Measurements from ENCODE around the gene DHX58. TPM values are rescaled to one million over a fixed set of nuclear protein-coding genes. Genes with fewer than 3 reads are reported as not detected.

DHX58 gene
- total and polyA plus RNA-seq, 2 donors (not counting 3 experiments of a cell fraction or from before 2014, with no cell fraction given) = 3.1 to 9.0 TPM

DNA sequence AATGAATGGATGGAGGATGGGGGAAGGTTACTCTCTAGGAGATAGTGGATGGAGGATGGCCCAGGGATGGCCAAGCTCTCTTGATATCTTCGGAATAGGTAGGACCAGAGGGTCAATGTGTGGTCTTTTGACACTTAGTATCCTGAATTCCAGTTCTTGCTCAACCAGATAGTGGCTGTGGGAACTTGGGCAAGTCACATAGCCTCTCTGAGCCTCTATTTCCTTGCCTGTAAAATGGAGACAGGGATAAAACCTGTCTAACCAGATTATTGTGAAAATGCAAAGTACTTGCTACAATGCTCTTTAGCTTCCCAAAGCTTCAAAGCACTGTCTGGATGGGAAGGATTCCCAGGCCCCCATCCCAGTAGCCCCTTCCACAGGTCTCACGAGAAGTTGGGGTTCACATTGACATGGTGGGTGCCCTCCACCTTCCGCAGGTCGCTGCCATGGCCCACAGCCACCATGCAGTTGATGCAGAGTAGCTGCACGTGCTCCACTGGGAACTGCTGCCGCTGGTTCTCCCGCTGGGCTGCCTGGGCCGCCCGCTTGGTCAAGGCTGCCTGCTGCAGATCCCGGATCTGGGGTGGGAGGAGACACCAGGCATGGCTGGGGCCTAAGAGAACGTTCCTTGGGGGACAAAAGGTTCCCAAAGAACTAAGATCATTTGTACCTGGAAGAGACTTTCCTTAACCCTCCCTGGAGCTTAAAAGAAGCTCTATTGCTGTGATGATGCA is 9.1 kb downstream of the DHX58 start:
- dilution Hi-C loops (cut with MboI; ENCODE audit: extremely low pct_ligation_motif_present, low sequenced_read_pairs) = loop anchor here (25.0 kb wide), 1 partner anchor 141 kb away; the partner anchor contains the start of gene CNP
- no peak overlapping the region for H2AFZ ChIP-seq (ENCODE audit: low read depth, low read length)
- FAIRE-seq = no peak
- H3K27me3 ChIP-seq (ENCODE audit: control insufficient read depth in 2 of 2, insufficient read depth in 2 of 2, low read length in 2 of 2) = no peaks in the 10 kb centered on the region
- no TSS peak for BruUV-seq (replicated peaks)
- no peaks in the 10 kb centered on the region for H3K36me3 ChIP-seq (ENCODE audit: control insufficient read depth in 2 of 2, extremely low read depth in 1 of 2, insufficient read depth in 2 of 2, low read length in 2 of 2)
- peaks cover 2% of the 10 kb centered on the region for H3K4me1 ChIP-seq (ENCODE audit: control insufficient read depth, extremely low read depth, insufficient read depth, low read length)
- intact Hi-C loops (cut with micrococcal nuclease) = no loop called here
- no peaks in the 10 kb centered on the region for H3K9me1 ChIP-seq (replicated peaks; ENCODE audit: control insufficient read depth, extremely low read depth, insufficient read depth, low read length)
- POLR2A ChIA-PET = interaction anchor here (0.6 to 1.0 kb wide), 2 partner anchors 9 to 145 kb away, joined by 3 to 4 read pairs; partner anchors contain the start of gene DHX58
- TF ChIP-seq GATA2 (IDR thresholded peaks at IDR 0.05; ENCODE audit: insufficient read depth, insufficient read length, low read depth, low read length) (no peak), EZH2 (IDR thresholded peaks at IDR 0.05; ENCODE audit: borderline replicate concordance, low read depth, low read length, severe bottlenecking) (no peak), POLR2A (IDR thresholded peaks at IDR 0.05; ENCODE audit: low read depth, low read length) (no peak), JUN (IDR thresholded peaks at IDR 0.05; ENCODE audit: borderline replicate concordance, insufficient read depth, insufficient read length, low read depth) (no peak), MAX (IDR thresholded peaks at IDR 0.05; ENCODE audit: insufficient read depth, insufficient read length) (no peak), POLR2AphosphoS5 (IDR thresholded peaks at IDR 0.05; ENCODE audit: insufficient read depth, low read depth, low read length) (no peak), MYC (IDR thresholded peaks at IDR 0.05; ENCODE audit: low read depth, low read length) (no peak), FOS (IDR thresholded peaks at IDR 0.05; ENCODE audit: borderline replicate concordance, insufficient read depth, low read length) (no peak)
- TF ChIP-seq, protein P1, sequence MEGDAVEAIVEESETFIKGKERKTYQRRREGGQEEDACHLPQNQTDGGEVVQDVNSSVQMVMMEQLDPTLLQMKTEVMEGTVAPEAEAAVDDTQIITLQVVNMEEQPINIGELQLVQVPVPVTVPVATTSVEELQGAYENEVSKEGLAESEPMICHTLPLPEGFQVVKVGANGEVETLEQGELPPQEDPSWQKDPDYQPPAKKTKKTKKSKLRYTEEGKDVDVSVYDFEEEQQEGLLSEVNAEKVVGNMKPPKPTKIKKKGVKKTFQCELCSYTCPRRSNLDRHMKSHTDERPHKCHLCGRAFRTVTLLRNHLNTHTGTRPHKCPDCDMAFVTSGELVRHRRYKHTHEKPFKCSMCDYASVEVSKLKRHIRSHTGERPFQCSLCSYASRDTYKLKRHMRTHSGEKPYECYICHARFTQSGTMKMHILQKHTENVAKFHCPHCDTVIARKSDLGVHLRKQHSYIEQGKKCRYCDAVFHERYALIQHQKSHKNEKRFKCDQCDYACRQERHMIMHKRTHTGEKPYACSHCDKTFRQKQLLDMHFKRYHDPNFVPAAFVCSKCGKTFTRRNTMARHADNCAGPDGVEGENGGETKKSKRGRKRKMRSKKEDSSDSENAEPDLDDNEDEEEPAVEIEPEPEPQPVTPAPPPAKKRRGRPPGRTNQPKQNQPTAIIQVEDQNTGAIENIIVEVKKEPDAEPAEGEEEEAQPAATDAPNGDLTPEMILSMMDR (IDR thresholded peaks at IDR 0.05; ENCODE audit: extremely low read depth in 1 of 2, insufficient read depth in 1 of 2, low read depth in 1 of 2, low read length in 2 of 2) = no peak
- H3K9me3 ChIP-seq (replicated peaks; ENCODE audit: control insufficient read depth, insufficient read depth, low read length) = no peaks in the 10 kb centered on the region
- H4K20me1 ChIP-seq (replicated peaks; ENCODE audit: control insufficient read depth, extremely low read depth, insufficient read depth, low read length) = no peaks in the 10 kb centered on the region
- no peak overlapping the region for H3K27ac ChIP-seq (ENCODE audit: insufficient read depth, low read depth, low read length)
- no peak for DNase-seq (ENCODE audit: low read depth, low spot score)
- H3K4me3 ChIP-seq (replicated peaks in 1 of 3; ENCODE audit: insufficient read depth in 1 of 3, low read depth in 1 of 3, low read length in 3 of 3) = no peak overlapping the region
- H3K79me2 ChIP-seq (ENCODE audit: control insufficient read depth, insufficient read depth, low read length) = no peaks in the 10 kb centered on the region
- CTCF ChIA-PET = interaction anchor here (0.7 to 2.2 kb wide), 5 partner anchors 12 to 140 kb away, joined by 3 to 6 read pairs (median 5); no protein-coding TSS in a partner anchor
- no peak overlapping the region for H3K4me2 ChIP-seq (ENCODE audit: insufficient read depth, low read length)
- no peak overlapping the region for H3K9ac ChIP-seq (replicated peaks; ENCODE audit: extremely low read depth, insufficient read depth, low read length)

All from endothelial cell of umbilical vein (primary cell).